ENCODE results near the gene CTBP1. TPM values are rescaled to one million over a fixed set of nuclear protein-coding genes. Genes with fewer than 3 reads are reported as not detected.

Gene CTBP1
- total RNA-seq, 2 experiments from 2014 or later, result 214 to 217 TPM

DNA sequence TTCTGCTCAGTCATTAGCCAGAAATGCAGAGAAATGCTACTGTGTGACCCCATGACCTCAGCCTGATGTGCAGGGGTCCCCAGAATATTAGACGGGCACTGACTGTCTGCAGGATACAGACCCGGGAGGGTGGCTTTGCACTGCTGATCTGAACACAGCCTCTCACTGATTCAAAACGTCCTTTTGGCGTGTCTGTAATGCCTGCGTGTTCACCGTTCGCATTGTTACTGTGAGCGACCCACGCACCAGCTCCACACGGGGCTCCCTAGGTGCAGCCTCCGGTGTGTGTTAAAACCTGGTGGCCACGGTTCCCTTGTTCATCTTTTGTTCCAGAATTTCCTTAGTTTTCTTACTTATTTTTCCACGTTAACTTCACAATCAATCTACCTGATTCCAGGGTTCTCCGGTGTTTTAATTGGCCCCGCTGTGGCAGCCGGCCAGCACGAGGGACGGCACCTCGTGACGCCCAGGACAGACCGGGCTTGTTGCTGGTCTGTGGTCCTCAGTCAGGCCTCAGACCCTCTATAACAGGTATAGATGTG, 44.6 kb downstream of the CTBP1 start:
- DNase-seq, result no peak
- peaks cover 57% of the 10 kb centered on the region for H3K4me1 Mint-ChIP-seq (ENCODE audit: low read depth)
- CTCF ChIA-PET, result interaction anchor here (1.4 to 5.9 kb wide), 3 partner anchors 37 to 63 kb away, joined by 4 to 35 read pairs (median 7); no protein-coding TSS in a partner anchor

DNA sequence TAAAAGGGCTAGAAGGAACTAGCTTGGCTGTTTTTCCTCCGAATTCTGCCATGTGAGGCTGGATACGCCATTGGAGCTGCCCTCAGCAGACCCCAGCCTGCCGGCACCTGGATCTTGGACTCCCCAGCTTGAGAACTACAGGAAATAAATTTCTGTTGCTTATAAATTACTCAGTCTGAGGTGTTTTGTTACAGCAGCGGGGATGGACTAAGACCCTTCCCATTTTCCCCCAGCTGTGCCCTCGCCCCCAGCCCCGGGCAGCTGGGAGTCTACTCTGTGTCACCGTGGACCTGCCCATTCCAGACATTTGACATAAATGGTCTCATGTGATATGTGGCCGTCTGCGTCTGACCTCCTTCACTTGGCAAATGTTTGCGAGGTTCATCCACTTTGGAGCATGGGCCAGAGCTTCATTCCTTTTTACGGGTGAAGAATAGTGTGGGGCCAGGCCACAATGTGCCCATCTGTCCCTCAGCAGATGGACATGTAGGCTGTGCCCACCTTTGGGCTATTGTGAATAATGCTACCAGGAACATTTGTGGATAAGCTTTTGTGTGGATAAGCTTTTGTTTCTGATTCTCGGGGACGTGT, 45.8 kb downstream of the CTBP1 start:
- DNase-seq (no peak), ATAC-seq (no peak)
- Mint-ChIP-seq H3K4me1 (ENCODE audit: low read depth) (peaks cover 55% of the 10 kb centered on the region), H3K4me3 (peak overlapping the region; percentile 82), H3K36me3 (ENCODE audit: low read depth) (peaks cover 16% of the 10 kb centered on the region), H3K9me3 (ENCODE audit: insufficient read depth) (no peaks in the 10 kb centered on the region), H3K27me3 (ENCODE audit: low read depth) (no peaks in the 10 kb centered on the region), H3K27ac (peak overlapping the region; percentile 99)
- CTCF ChIA-PET, result interaction anchor here (0.8 to 5.9 kb wide), 13 partner anchors 13 to 144 kb away, joined by 3 to 35 read pairs (median 4); partner anchors contain the start of gene UVSSA
- POLR2A ChIA-PET, result interaction anchor here (1.1 to 3.5 kb wide), 8 partner anchors 14 to 144 kb away, joined by 4 to 35 read pairs (median 10); partner anchors contain the start of genes CTBP1, MAEA and UVSSA

More for the DNA sequence above, 44.6 kb downstream of the CTBP1 start:
- POLR2A ChIA-PET, result interaction anchor here (2.4 to 3.5 kb wide), 3 partner anchors 37 to 143 kb away, joined by 10 to 35 read pairs (median 15); partner anchors contain the start of genes CTBP1 and UVSSA
- Mint-ChIP-seq H3K27ac (peak overlapping the region; percentile 99), H3K4me3 (no peak overlapping the region), H3K36me3 (ENCODE audit: low read depth) (peaks cover 14% of the 10 kb centered on the region), H3K9me3 (ENCODE audit: insufficient read depth) (no peaks in the 10 kb centered on the region), H3K27me3 (ENCODE audit: low read depth) (no peaks in the 10 kb centered on the region)
- no peak for ATAC-seq

DNA sequence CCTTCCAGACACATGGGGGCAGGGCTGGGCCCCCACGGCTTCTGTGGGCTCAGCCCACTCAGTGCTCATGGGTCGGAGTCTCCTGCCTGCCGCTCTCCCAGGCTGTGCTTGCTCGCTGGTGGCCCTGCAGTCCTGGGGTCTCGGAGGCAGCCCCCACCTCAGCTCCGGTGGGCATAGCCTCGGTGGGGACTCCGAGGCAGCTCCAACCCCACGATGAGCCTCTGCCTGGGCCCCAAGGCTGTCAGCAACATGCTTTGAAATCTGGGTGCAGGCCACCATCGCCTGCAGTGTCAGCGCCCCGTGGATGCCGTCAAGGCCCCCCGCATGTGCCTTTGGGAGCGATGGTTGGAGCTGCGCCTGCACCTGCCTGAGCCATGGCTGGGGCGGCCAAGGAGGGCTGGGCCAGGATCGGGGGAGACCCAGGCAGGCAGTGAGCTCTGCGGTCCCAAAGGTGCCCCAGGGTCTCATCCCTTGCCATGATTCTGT, 46.4 kb downstream of the CTBP1 start:
- Mint-ChIP-seq H3K36me3 (ENCODE audit: low read depth) (peaks cover 19% of the 10 kb centered on the region), H3K27ac (peak overlapping the region; percentile 99), H3K27me3 (ENCODE audit: low read depth) (no peaks in the 10 kb centered on the region), H3K9me3 (ENCODE audit: insufficient read depth) (no peaks in the 10 kb centered on the region), H3K4me1 (ENCODE audit: low read depth) (peaks cover 57% of the 10 kb centered on the region), H3K4me3 (peak overlapping the region; percentile 82)
- CTCF ChIA-PET, result interaction anchor here (0.8 to 5.9 kb wide), 10 partner anchors 14 to 72 kb away, joined by 3 to 35 read pairs (median 6); no protein-coding TSS in a partner anchor
- ATAC-seq (no peak), DNase-seq (no peak)
- POLR2A ChIA-PET, result interaction anchor here (0.7 to 3.5 kb wide), 14 partner anchors 10 to 144 kb away, joined by 3 to 35 read pairs (median 6); partner anchors contain the start of genes CTBP1, MAEA and UVSSA

DNA sequence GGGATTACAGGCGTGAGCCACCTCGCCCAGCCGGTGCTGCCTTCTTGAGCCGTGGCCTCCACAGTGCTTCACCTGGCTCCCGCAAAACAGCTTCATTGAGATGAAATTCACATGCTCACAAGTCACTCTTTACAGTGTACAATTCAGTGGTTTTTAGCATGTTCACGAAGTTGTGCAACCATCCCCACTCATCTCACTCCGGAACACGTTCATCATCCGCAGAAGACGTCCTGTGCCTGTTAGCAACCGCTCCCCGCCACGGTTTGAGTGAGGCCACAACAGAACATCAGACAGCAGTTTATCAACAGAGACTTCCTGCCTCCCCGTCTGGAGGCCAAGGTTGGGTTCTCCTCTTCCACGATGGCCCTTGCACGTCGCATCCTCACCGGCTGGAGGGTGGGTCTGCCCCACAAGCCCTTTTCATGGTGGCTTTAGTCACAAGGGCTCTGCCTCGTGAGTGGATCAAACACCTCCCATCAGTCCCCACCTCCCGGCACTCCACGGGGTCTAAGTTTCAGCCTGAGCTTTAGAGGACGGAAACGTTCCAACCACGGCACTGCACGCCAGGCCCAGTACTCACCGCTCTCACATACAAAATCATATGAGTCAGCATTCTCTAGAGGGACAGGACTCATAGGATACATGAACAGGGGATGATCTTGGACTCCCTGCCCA, 46.9 kb downstream of the CTBP1 start:
- POLR2A ChIA-PET, result interaction anchor here (0.7 to 3.5 kb wide), 15 partner anchors 10 to 145 kb away, joined by 3 to 35 read pairs (median 4); partner anchors contain the start of genes CTBP1, MAEA, RNF212 and UVSSA
- peak; percentile 76 for ATAC-seq
- peaks cover 60% of the 10 kb centered on the region for H3K4me1 Mint-ChIP-seq (ENCODE audit: low read depth)
- DNase-seq, result peak; percentile 95
- no peaks in the 10 kb centered on the region for H3K27me3 Mint-ChIP-seq (ENCODE audit: low read depth)
- H3K9me3 Mint-ChIP-seq (ENCODE audit: insufficient read depth), result no peaks in the 10 kb centered on the region
- CTCF ChIA-PET, result interaction anchor here (0.8 to 5.9 kb wide), 8 partner anchors 14 to 71 kb away, joined by 3 to 35 read pairs (median 6); no protein-coding TSS in a partner anchor
- peak overlapping the region; percentile 82 for H3K4me3 Mint-ChIP-seq
- peak overlapping the region; percentile 99 for H3K27ac Mint-ChIP-seq
- peaks cover 23% of the 10 kb centered on the region for H3K36me3 Mint-ChIP-seq (ENCODE audit: low read depth)

DNA sequence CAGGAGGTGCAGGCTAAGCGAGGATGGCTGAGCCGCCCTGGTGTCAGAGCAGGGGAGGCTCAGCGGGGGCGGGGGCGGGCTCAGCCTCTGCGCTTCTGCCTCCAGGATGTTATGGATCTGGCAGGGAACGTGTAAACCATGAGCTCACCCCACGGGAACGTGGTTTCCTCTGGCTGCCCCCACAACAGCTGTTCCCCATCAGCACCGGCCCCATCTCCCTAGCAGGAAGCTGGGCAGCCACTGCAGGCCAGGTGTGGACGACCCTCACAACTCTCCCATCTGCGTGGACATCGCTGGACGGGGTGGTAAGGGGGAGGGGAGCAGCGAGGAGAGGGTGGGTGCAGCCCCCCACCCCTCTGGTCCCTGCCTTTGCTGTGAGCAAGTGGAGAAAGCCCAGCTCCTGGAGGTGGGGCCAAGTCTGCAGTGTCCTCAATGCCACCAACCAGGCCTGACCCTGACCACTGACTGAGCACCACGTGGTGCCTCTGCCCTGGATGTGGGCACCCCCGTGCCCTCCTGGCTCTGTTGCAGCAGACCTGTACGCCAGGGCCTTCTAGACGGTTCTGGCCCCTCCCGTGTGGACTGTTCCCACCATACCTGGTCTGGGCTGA, 48.4 kb downstream of the CTBP1 start:
- CTCF ChIA-PET, result interaction anchor here (0.7 to 5.9 kb wide), 5 partner anchors 9 to 70 kb away, joined by 3 to 35 read pairs (median 17); no protein-coding TSS in a partner anchor
- H3K4me3 Mint-ChIP-seq, result peak overlapping the region; percentile 82
- H3K27me3 Mint-ChIP-seq (ENCODE audit: low read depth), result no peaks in the 10 kb centered on the region
- no peaks in the 10 kb centered on the region for H3K9me3 Mint-ChIP-seq (ENCODE audit: insufficient read depth)
- ATAC-seq (peak; percentile 2), DNase-seq (peak; percentile 54)
- H3K27ac Mint-ChIP-seq, result peak overlapping the region; percentile 99
- H3K4me1 Mint-ChIP-seq (ENCODE audit: low read depth), result peaks cover 60% of the 10 kb centered on the region
- peaks cover 33% of the 10 kb centered on the region for H3K36me3 Mint-ChIP-seq (ENCODE audit: low read depth)
- POLR2A ChIA-PET, result interaction anchor here (0.8 to 2.5 kb wide), 5 partner anchors 8 to 48 kb away, joined by 3 to 11 read pairs (median 5); partner anchors contain the start of gene CTBP1

DNA sequence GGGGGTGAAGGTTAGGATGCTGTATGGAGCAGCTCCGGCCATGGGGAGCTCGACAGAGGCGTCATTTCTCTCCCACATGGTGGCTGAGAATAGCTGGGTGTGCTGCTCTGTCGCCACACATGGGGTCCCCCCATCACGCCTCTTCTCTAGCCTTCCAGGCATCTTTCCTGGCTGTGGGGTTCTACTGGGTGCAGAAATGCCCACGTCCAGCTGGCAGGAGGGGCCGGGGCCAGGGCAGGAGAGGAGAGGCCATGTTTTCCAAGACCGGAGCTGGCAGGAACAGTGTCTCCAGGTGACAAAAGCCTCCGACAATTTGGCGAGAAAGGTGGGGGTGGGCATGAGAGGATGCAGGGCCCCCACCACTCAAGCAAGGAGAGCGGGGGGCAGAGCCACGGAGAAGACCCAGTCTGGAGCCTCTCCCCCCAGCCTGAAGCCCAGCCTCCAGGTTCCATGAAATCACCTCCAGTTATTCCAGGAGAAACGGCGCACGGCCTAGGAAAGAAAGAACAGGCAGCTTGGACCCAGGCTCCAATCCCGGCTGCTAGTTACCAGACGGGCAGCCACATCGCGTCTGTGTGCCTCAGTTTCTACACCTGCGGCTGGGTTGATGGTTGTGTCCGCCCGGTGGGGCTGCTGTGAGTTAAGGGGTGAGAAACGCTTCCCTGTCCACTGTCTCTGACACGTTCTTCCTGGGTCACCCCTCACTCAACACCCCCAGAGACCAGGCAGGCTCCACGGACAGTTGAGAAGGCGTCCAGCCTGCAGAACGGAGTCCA, 49.2 kb downstream of the CTBP1 start:
- ChIA-PET POLR2A (interaction anchor here (0.8 to 2.5 kb wide), 5 partner anchors 8 to 49 kb away, joined by 3 to 11 read pairs (median 5); partner anchors contain the start of gene CTBP1), CTCF (interaction anchor here (0.7 to 5.9 kb wide), 3 partner anchors 8 to 32 kb away, joined by 3 to 35 read pairs (median 10); no protein-coding TSS in a partner anchor)
- ATAC-seq (no peak), DNase-seq (no peak)
- Mint-ChIP-seq H3K27ac (peak overlapping the region; percentile 99), H3K27me3 (ENCODE audit: low read depth) (no peaks in the 10 kb centered on the region), H3K36me3 (ENCODE audit: low read depth) (peaks cover 31% of the 10 kb centered on the region), H3K9me3 (ENCODE audit: insufficient read depth) (no peaks in the 10 kb centered on the region), H3K4me1 (ENCODE audit: low read depth) (peaks cover 57% of the 10 kb centered on the region), H3K4me3 (peak overlapping the region; percentile 82)

DNA sequence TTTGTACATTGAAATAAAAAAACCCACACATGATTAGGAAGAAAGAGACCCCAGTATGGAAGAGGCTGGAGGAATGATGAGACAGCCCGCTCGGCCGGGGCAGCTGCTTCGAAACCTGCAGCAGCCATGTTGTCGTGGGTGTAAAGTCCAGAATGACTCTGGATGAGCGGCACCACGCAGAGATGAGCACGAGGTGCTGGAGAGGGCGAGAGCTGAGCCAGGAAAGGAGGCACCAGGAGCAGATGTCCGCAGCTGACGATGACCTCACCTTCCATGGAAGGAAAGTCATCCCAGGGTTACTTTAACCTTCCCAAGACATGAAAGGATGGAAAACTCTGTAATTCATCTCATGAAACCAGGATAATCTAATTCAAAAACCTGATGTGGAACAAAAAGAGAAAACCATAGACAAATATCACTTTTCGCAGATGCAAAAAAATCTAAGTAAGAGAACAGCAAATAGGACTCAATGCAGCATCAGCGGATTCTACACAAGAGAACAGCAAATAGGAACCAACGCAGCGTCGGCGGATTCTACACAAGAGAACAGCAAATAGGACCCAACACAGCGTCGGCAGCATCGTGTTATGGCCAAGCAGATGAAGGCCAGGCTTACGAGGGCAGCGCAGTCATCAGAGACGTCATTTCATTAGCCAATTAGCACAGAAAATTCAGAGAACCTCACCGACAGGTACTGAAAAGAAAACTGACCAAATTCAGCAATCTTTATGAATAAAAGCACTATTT, 50.7 kb downstream of the CTBP1 start:
- peaks cover 27% of the 10 kb centered on the region for H3K36me3 Mint-ChIP-seq (ENCODE audit: low read depth)
- H3K4me1 Mint-ChIP-seq (ENCODE audit: low read depth), result peaks cover 42% of the 10 kb centered on the region
- DNase-seq (no peak), ATAC-seq (no peak)
- POLR2A ChIA-PET, result no interaction called here
- CTCF ChIA-PET, result interaction anchor here (2.3 to 5.9 kb wide), 2 partner anchors 14 to 30 kb away, joined by 10 to 35 read pairs; no protein-coding TSS in a partner anchor
- no peak overlapping the region for H3K27ac Mint-ChIP-seq
- no peaks in the 10 kb centered on the region for H3K9me3 Mint-ChIP-seq (ENCODE audit: insufficient read depth)
- no peak overlapping the region for H3K4me3 Mint-ChIP-seq
- H3K27me3 Mint-ChIP-seq (ENCODE audit: low read depth), result no peaks in the 10 kb centered on the region

DNA sequence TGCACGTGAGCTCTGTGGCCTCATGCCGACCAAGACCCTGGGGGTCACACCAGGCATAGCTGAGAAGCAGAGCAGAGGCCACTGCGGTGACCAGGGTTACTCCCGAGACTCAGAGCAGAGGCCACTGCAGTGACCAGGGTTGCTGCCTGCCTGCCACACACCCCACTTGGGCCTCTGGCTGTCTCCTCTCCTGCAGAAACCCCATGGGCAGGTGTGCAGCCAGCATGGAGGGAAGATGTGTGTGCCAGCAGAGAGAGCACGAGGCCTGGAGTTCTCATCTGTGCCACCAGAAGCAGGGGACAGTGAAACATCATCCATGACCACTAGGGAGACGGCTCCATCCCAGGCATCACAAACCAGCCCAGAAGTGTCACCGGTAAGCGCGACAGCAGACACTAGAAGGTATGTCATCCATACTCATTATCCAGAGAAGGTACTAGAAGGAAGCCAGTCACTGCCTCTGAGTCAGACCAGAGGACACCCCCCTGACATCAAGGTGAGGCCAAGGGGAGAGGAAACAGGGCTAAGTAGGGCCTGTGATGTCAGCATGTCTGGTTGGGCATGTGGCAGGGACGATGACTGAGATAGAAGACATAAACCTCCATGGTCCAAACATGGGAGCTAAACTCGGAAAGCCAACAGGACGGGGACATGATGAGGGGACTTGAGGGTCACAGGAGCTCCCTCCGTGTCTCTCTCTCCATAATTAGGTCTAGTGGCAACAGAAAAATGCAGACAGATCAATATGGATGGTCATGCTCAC, 52.3 kb downstream of the CTBP1 start:
- peaks cover 27% of the 10 kb centered on the region for H3K36me3 Mint-ChIP-seq (ENCODE audit: low read depth)
- CTCF ChIA-PET, result interaction anchor here (0.9 to 1.9 kb wide), 2 partner anchors 10 to 29 kb away, joined by 3 to 8 read pairs; no protein-coding TSS in a partner anchor
- ATAC-seq (no peak), DNase-seq (no peak)
- no peak overlapping the region for H3K4me3 Mint-ChIP-seq
- no peaks in the 10 kb centered on the region for H3K27me3 Mint-ChIP-seq (ENCODE audit: low read depth)
- H3K27ac Mint-ChIP-seq, result no peak overlapping the region
- H3K9me3 Mint-ChIP-seq (ENCODE audit: insufficient read depth), result no peaks in the 10 kb centered on the region
- peaks cover 25% of the 10 kb centered on the region for H3K4me1 Mint-ChIP-seq (ENCODE audit: low read depth)
- POLR2A ChIA-PET, result interaction anchor here (0.7 kb wide), 1 partner anchor 12 kb away, joined by 3 read pairs; no protein-coding TSS in a partner anchor

DNA sequence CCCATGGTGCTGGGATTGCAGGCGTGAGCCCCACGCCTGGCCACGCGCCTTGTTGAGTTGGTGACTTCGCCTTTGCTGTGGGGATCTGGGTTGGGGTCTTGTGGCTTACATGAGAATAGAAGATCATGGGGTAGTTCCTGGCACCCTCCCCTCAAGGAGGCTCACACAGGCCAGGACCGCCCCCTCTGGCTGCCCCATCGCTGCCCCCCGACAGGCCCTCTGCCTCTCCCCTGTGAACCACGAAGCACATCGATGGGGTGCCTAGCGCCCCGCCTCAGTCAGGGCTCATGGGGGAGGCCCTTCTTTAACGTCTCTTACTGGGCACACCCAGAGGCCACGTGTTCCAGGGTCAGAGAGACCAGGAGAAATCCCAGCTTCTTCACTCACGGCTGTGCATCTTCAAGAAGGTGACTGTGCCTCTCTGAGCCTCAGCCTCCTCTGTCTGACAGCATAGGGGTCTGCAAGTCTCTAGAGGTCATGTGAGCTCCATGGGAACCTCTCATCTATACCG, 53.0 kb downstream of the CTBP1 start:
- Mint-ChIP-seq H3K9me3 (ENCODE audit: insufficient read depth) (peaks cover 3% of the 10 kb centered on the region), H3K27me3 (ENCODE audit: low read depth) (no peaks in the 10 kb centered on the region), H3K36me3 (ENCODE audit: low read depth) (peaks cover 31% of the 10 kb centered on the region), H3K4me1 (ENCODE audit: low read depth) (peaks cover 20% of the 10 kb centered on the region), H3K4me3 (no peak overlapping the region), H3K27ac (no peak overlapping the region)
- ATAC-seq, result no peak
- DNase-seq, result no peak
- CTCF ChIA-PET, result interaction anchor here (1.9 kb wide), 1 partner anchor 28 kb away, joined by 8 read pairs; no protein-coding TSS in a partner anchor
- POLR2A ChIA-PET, result no interaction called here

All from activated CD8-positive, alpha-beta T cell treated with anti-CD3 and anti-CD28 coated beads, Interleukin-2, amount 10 ng/mL, durations not matched to agents 7 days and 5 days (primary cell).